Measurements from ENCODE around the gene SLC16A2.

SLC16A2 gene

GRCh38 chrX:74523224-74523623 lies 101.9 kb downstream of the SLC16A2 start:
- Histone ChIP-seq H3K4me3 (ENCODE audit: low read length) (no peak overlapping the region), H3K27ac (ENCODE audit: low read length) (no peak overlapping the region), H3K9ac (ENCODE audit: low read length) (no peak overlapping the region), H3K4me1 (ENCODE audit: low read length) (no peaks in the 10 kb centered on the region), H3K36me3 (replicated peaks; ENCODE audit: low read depth, low read length) (no peaks in the 10 kb centered on the region), H3K27me3 (ENCODE audit: low read depth, low read length) (no peaks in the 10 kb centered on the region), H3K4me2 (ENCODE audit: low read length) (no peak overlapping the region), H4K20me1 (ENCODE audit: insufficient read depth, low read length) (no peaks in the 10 kb centered on the region), H3K9me3 (ENCODE audit: insufficient read depth, low read length) (no peaks in the 10 kb centered on the region), H3K79me2 (ENCODE audit: low read length) (no peaks in the 10 kb centered on the region), H2AFZ (ENCODE audit: low read depth, low read length) (no peak overlapping the region)
- TF ChIP-seq, protein P1, sequence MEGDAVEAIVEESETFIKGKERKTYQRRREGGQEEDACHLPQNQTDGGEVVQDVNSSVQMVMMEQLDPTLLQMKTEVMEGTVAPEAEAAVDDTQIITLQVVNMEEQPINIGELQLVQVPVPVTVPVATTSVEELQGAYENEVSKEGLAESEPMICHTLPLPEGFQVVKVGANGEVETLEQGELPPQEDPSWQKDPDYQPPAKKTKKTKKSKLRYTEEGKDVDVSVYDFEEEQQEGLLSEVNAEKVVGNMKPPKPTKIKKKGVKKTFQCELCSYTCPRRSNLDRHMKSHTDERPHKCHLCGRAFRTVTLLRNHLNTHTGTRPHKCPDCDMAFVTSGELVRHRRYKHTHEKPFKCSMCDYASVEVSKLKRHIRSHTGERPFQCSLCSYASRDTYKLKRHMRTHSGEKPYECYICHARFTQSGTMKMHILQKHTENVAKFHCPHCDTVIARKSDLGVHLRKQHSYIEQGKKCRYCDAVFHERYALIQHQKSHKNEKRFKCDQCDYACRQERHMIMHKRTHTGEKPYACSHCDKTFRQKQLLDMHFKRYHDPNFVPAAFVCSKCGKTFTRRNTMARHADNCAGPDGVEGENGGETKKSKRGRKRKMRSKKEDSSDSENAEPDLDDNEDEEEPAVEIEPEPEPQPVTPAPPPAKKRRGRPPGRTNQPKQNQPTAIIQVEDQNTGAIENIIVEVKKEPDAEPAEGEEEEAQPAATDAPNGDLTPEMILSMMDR (IDR thresholded peaks at IDR 0.05; ENCODE audit: low read depth, low read length), result no peak
- no peak for TF ChIP-seq EZH2phosphoT487 (IDR thresholded peaks at IDR 0.05; ENCODE audit: low read depth)

- no peaks in the 10 kb centered on the region for H3K79me2 ChIP-seq (ENCODE audit: low read length)
Measured at GRCh38 chrX:74523870-74524735, 102.8 kb downstream of the SLC16A2 start.

DNA sequence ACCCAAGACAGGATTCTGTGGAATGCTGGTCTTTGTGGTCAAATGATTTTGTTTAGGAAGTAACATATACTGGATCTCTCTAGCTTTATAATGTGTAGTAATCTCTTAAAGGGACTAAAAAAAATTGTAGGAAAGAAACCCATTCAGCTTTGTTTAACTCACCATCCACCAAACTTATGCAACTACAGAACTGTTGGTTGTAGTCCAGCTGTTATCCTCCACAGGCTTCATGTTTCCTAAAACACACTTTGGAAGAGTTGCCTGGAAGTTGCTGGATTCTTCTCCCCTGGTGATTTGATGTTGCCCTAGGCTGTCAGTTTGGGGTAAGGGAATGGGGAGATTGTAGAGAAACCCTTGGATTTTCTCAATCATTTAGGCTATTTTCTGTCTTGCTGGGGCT lies 103.8 kb downstream of the SLC16A2 start:
- H3K9me3 ChIP-seq (ENCODE audit: insufficient read depth, low read length), result no peaks in the 10 kb centered on the region
- no peaks in the 10 kb centered on the region for H3K36me3 ChIP-seq (replicated peaks; ENCODE audit: low read depth, low read length)
- no peak overlapping the region for H2AFZ ChIP-seq (ENCODE audit: low read depth, low read length)

More at GRCh38 chrX:74523870-74524735, 102.8 kb downstream of the SLC16A2 start:
- Histone ChIP-seq H3K4me3 (ENCODE audit: low read length) (no peak overlapping the region), H3K27me3 (ENCODE audit: low read depth, low read length) (no peaks in the 10 kb centered on the region), H4K20me1 (ENCODE audit: insufficient read depth, low read length) (no peaks in the 10 kb centered on the region), H3K9ac (ENCODE audit: low read length) (no peak overlapping the region), H3K4me2 (ENCODE audit: low read length) (no peak overlapping the region), H2AFZ (ENCODE audit: low read depth, low read length) (no peak overlapping the region), H3K9me3 (ENCODE audit: insufficient read depth, low read length) (no peaks in the 10 kb centered on the region), H3K27ac (ENCODE audit: low read length) (no peak overlapping the region), H3K4me1 (ENCODE audit: low read length) (no peaks in the 10 kb centered on the region), H3K36me3 (replicated peaks; ENCODE audit: low read depth, low read length) (no peaks in the 10 kb centered on the region)
- TF ChIP-seq EZH2phosphoT487 (IDR thresholded peaks at IDR 0.05; ENCODE audit: low read depth), result no peak
- TF ChIP-seq, protein P1 (IDR thresholded peaks at IDR 0.05; ENCODE audit: low read depth, low read length), result no peak

GRCh38 chrX:74526764-74527163 lies 105.5 kb downstream of the SLC16A2 start:
- no peaks in the 10 kb centered on the region for H3K9me3 ChIP-seq (ENCODE audit: insufficient read depth, low read length)
- no peak overlapping the region for H3K27ac ChIP-seq (ENCODE audit: low read length)
- no peak overlapping the region for H3K4me2 ChIP-seq (ENCODE audit: low read length)
- no peaks in the 10 kb centered on the region for H3K79me2 ChIP-seq (ENCODE audit: low read length)
- H3K9ac ChIP-seq (ENCODE audit: low read length), result no peak overlapping the region
- H3K4me1 ChIP-seq (ENCODE audit: low read length), result no peaks in the 10 kb centered on the region
- H3K4me3 ChIP-seq (ENCODE audit: low read length), result no peak overlapping the region
- no peaks in the 10 kb centered on the region for H3K36me3 ChIP-seq (replicated peaks; ENCODE audit: low read depth, low read length)
- H2AFZ ChIP-seq (ENCODE audit: low read depth, low read length), result no peak overlapping the region
- no peaks in the 10 kb centered on the region for H4K20me1 ChIP-seq (ENCODE audit: insufficient read depth, low read length)
- H3K27me3 ChIP-seq (ENCODE audit: low read depth, low read length), result no peaks in the 10 kb centered on the region
- TF ChIP-seq, protein P1 (IDR thresholded peaks at IDR 0.05; ENCODE audit: low read depth, low read length), result no peak
- TF ChIP-seq EZH2phosphoT487 (IDR thresholded peaks at IDR 0.05; ENCODE audit: low read depth), result no peak

More for the DNA sequence above, 103.8 kb downstream of the SLC16A2 start:
- H4K20me1 ChIP-seq (ENCODE audit: insufficient read depth, low read length), result no peaks in the 10 kb centered on the region
- TF ChIP-seq EZH2phosphoT487 (IDR thresholded peaks at IDR 0.05; ENCODE audit: low read depth), result no peak
- TF ChIP-seq, protein P1 (IDR thresholded peaks at IDR 0.05; ENCODE audit: low read depth, low read length), result no peak
- no peak overlapping the region for H3K27ac ChIP-seq (ENCODE audit: low read length)
- H3K4me3 ChIP-seq (ENCODE audit: low read length), result no peak overlapping the region
- H3K4me1 ChIP-seq (ENCODE audit: low read length), result no peaks in the 10 kb centered on the region
- no peak overlapping the region for H3K4me2 ChIP-seq (ENCODE audit: low read length)
- H3K9ac ChIP-seq (ENCODE audit: low read length), result no peak overlapping the region
- no peaks in the 10 kb centered on the region for H3K79me2 ChIP-seq (ENCODE audit: low read length)
- no peaks in the 10 kb centered on the region for H3K27me3 ChIP-seq (ENCODE audit: low read depth, low read length)

Measured in OCI-LY3 (cell line).